Activated CD8-positive, alpha-beta memory T cell treated with anti-CD3 and anti-CD28 coated beads, Interleukin-2, amount 50 U/mL, for 1 hour (primary cell): ENCODE results near the gene KAZN.

Source experiments
- DNase-seq: peaks from one replicate; pipeline ENCODE4 v3.0.0-alpha.2; 2020; ENCODE audit errors: extremely low read depth

Gene KAZN

GRCh38 chr1:15088281-15088971, 489.9 kb downstream of the KAZN start:
- DNase-seq: no peak

GRCh38 chr1:15089258-15089992, 490.9 kb downstream of the KAZN start:
- DNase-seq: no peak

GRCh38 chr1:15090373-15090772, 491.9 kb downstream of the KAZN start:
- no peak for DNase-seq

GRCh38 chr1:15094056-15094455, 495.6 kb downstream of the KAZN start:
- DNase-seq: no peak

GRCh38 chr1:15094719-15095495, 496.4 kb downstream of the KAZN start:
- DNase-seq: no peak

GRCh38 chr1:15095496-15095875, 497.0 kb downstream of the KAZN start:
- DNase-seq: no peak

GRCh38 chr1:15096293-15096692, 497.8 kb downstream of the KAZN start:
- no peak for DNase-seq

- no peak for DNase-seq
Observed at GRCh38 chr1:15098176-15099125, 500.0 kb downstream of the KAZN start.

GRCh38 chr1:15099441-15100120, 501.1 kb downstream of the KAZN start:
- no peak for DNase-seq

GRCh38 chr1:15100121-15100879, 501.8 kb downstream of the KAZN start:
- no peak for DNase-seq

GRCh38 chr1:15100880-15101760, 502.6 kb downstream of the KAZN start:
- no peak for DNase-seq

- DNase-seq: no peak
Observed at GRCh38 chr1:15101801-15102200, 503.3 kb downstream of the KAZN start.

GRCh38 chr1:15102646-15103045, 504.2 kb downstream of the KAZN start:
- no peak for DNase-seq

- no peak for DNase-seq
Observed at GRCh38 chr1:15103211-15103610, 504.7 kb downstream of the KAZN start.

GRCh38 chr1:15103906-15104305, 505.4 kb downstream of the KAZN start:
- DNase-seq: no peak

GRCh38 chr1:15104768-15105167, 506.3 kb downstream of the KAZN start:
- DNase-seq: no peak

GRCh38 chr1:15106608-15107007, 508.1 kb downstream of the KAZN start:
- DNase-seq: no peak

- DNase-seq: no peak
Observed at GRCh38 chr1:15107058-15107687, 508.7 kb downstream of the KAZN start.

- no peak for DNase-seq
Observed at GRCh38 chr1:15107911-15108310, 509.4 kb downstream of the KAZN start.
